Activated naive CD8-positive, alpha-beta T cell treated with anti-CD3 and anti-CD28 coated beads, Interleukin-2, amount 50 U/mL, for 24 hours (primary cell): Measurements from ENCODE around the gene LACC1.

Experiments used
- ATAC-seq: fragments of 150-1000 bp; cut with Tn5 transposase; one replicate; pipeline ENCODE4 v1.10.0; 2021
- DNase-seq: peaks from one replicate; pipeline ENCODE4 v3.0.0; 2021
- H3K27ac Mint-ChIP-seq: one replicate; pipeline ENCODE4 v1.8.0; 2021; ENCODE audit warnings: mild to moderate bottlenecking, mixed read lengths
- H3K27me3 Mint-ChIP-seq: one replicate; pipeline ENCODE4 v1.8.0; 2021; ENCODE audit warnings: mixed read lengths
- H3K36me3 Mint-ChIP-seq: one replicate; pipeline ENCODE4 v1.8.0; 2021; ENCODE audit warnings: low read depth, mixed read lengths
- H3K4me1 Mint-ChIP-seq: one replicate; pipeline ENCODE4 v1.8.0; 2021; ENCODE audit warnings: mixed read lengths
- H3K4me3 Mint-ChIP-seq: one replicate; pipeline ENCODE4 v1.8.0; 2021; ENCODE audit warnings: mild to moderate bottlenecking, moderate library complexity, mixed read lengths
- H3K9me3 Mint-ChIP-seq: one replicate; pipeline ENCODE4 v1.8.0; 2021; ENCODE audit warnings: mixed read lengths

LACC1 gene

DNA sequence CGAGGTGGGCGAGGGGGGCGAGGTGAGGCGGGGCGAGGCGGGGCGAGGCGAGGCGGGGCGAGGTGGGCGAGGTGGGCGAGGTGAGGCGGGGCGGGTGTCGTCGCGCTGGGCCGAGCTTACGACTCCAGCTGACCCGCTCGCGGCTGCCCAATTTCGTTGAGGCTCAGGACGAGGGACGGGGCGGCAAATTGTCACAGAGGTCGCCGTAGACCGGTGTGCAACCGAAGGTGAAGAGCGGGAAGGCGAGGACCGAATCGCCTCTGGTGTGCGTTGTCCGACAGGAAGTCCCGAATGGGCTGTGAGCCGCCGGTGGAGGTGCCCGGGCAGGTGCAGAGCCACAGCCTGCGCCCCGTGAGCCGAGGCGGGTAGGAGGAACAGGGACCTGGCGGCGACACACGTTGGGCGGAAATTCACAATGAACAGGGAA, at the start of gene LACC1:
LACC1 (plus strand) TSS at position 150 of the 427 bp plus-strand sequence. CDS start 1,082 bp downstream, outside the sequence.
- H3K9me3 Mint-ChIP-seq = no peaks in the 10 kb centered on the region
- DNase-seq = no peak
- peak within 1 kb of the TSS; percentile 84 for H3K4me3 Mint-ChIP-seq

DNA sequence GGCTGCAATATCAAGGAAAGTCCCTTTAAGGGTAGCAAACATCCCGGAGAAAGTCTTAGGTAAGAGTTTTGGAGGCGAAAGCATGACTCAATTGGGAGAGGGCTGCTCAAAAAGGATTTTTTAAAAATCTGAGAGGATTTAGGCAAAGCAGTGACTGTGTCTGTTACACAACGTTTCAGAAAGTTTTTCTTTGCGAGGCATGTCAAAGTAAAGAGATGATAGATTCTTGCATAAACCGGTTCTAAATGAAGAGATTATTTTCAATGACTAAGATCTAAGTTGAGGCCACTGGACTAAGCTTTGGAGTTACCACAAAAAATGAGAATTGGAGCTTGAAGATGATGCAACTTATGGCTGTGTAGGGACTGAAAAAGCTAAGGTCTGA, 49.2 kb upstream of the LACC1 start:
- Mint-ChIP-seq H3K36me3 (no peaks in the 10 kb centered on the region), H3K4me3 (no peak overlapping the region), H3K9me3 (no peaks in the 10 kb centered on the region), H3K4me1 (no peaks in the 10 kb centered on the region), H3K27me3 (peaks cover 5% of the 10 kb centered on the region), H3K27ac (no peak overlapping the region)
- no peak for ATAC-seq
- DNase-seq = no peak

More for the DNA sequence above, at the start of gene LACC1:
- Mint-ChIP-seq H3K4me1 (peaks cover 25% of the 10 kb centered on the region), H3K27ac (peak within 1 kb of the TSS; percentile 86), H3K36me3 (no peaks in the 10 kb centered on the region), H3K27me3 (peaks cover 16% of the 10 kb centered on the region)
- peak; percentile 33 for ATAC-seq

DNA sequence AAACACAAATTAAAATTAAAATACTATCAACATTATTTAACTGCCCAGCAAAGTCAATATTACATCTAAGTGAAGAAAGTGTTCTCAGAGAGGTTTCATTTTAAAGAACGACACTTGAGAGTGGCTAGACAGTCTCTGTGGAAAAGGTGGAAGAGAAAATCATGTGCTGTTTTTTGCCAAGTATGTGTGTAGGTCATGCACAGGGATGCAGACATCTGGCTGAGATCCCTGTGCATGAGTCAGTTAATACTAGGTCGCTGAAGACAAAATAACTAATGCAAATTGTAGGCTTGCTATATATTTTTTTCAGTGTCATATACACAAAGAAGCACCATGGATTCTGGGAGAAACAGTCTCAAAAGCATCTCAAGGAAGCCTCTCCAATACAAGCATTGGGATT, 48.6 kb upstream of the LACC1 start:
- H3K27me3 Mint-ChIP-seq = peaks cover 3% of the 10 kb centered on the region
- H3K4me1 Mint-ChIP-seq = no peaks in the 10 kb centered on the region
- no peak for ATAC-seq
- no peak overlapping the region for H3K4me3 Mint-ChIP-seq
- no peak overlapping the region for H3K27ac Mint-ChIP-seq
- H3K36me3 Mint-ChIP-seq = no peaks in the 10 kb centered on the region
- no peak for DNase-seq
- H3K9me3 Mint-ChIP-seq = no peaks in the 10 kb centered on the region

DNA sequence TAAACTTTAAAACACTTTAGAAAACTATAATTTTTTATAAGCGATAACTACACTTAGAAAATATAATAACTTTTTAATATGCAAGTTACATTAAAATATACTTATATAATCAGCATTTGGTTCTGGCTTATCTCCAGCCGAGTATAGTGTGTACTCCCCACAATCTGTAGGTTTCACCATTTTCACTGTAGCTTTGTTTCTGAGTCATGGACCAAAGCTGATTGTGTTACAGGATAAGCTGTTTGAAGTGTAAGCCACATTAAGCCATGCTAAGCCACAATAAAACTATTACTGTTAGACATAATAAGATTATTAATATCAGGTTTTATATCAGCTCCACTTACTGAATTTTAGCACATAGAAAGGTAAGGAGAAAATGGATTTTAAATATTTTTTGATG, 44.0 kb upstream of the LACC1 start:
- Mint-ChIP-seq H3K36me3 (no peaks in the 10 kb centered on the region), H3K4me3 (no peak overlapping the region), H3K27ac (no peak overlapping the region), H3K9me3 (no peaks in the 10 kb centered on the region), H3K4me1 (no peaks in the 10 kb centered on the region), H3K27me3 (peaks cover 2% of the 10 kb centered on the region)
- DNase-seq (no peak), ATAC-seq (no peak)

DNA sequence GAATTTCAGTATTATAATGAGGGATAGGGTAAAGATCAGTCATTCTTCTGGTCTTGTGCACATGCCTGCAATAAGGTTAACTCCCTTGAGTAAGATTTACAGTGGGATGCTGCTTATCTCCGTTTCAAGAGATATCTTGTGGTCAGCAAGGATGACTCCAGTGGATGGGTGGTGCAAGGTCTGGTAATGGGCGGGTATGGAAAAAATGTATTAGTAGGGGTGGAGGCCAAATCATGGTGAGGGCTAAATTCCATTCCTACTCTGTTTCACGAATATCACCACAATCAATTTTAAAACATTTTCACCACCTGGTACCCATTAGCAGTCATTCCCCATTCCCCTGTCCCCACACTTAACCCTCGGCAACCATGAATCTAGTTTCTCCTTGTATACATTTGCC, 40.8 kb upstream of the LACC1 start:
- peaks cover 6% of the 10 kb centered on the region for H3K9me3 Mint-ChIP-seq
- H3K36me3 Mint-ChIP-seq = no peaks in the 10 kb centered on the region
- no peak overlapping the region for H3K4me3 Mint-ChIP-seq
- no peak overlapping the region for H3K27ac Mint-ChIP-seq
- no peak for DNase-seq
- ATAC-seq = no peak
- no peaks in the 10 kb centered on the region for H3K27me3 Mint-ChIP-seq
- H3K4me1 Mint-ChIP-seq = no peaks in the 10 kb centered on the region

DNA sequence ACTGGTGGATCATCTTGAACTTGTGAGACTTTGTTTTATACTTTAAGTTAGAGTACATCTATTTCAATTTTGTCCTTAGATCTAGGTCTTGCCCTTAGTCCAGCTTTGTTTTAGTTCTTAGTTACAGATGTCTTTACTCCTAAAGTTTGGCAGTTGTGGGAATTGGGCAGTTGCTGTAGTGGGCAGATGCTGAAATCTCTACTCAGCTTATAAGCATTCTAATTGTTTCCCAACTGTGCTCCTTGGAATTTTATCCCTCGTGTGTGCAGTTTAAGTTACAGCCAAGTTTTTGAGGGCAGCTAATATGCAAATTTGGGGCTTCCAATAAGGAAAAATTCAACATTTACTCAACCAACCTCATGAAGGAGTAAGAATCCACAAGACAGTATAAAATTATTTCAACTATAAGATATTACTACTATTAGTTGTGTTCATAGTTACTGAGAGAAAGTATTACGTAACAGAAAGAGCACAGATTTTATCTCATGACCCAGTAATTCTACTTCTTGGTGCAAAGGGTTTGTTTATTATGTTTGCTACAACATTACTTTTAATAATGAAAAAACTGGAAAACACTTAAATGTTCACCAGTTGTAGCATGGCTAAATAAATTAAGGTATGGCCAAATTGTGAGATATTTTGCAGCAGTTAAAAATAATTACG, 33.1 kb upstream of the LACC1 start:
- H3K9me3 Mint-ChIP-seq = peaks cover 18% of the 10 kb centered on the region
- no peak overlapping the region for H3K27ac Mint-ChIP-seq
- DNase-seq = no peak
- no peak for ATAC-seq
- H3K27me3 Mint-ChIP-seq = no peaks in the 10 kb centered on the region
- H3K36me3 Mint-ChIP-seq = peaks cover 21% of the 10 kb centered on the region
- H3K4me3 Mint-ChIP-seq = no peak overlapping the region
- no peaks in the 10 kb centered on the region for H3K4me1 Mint-ChIP-seq

DNA sequence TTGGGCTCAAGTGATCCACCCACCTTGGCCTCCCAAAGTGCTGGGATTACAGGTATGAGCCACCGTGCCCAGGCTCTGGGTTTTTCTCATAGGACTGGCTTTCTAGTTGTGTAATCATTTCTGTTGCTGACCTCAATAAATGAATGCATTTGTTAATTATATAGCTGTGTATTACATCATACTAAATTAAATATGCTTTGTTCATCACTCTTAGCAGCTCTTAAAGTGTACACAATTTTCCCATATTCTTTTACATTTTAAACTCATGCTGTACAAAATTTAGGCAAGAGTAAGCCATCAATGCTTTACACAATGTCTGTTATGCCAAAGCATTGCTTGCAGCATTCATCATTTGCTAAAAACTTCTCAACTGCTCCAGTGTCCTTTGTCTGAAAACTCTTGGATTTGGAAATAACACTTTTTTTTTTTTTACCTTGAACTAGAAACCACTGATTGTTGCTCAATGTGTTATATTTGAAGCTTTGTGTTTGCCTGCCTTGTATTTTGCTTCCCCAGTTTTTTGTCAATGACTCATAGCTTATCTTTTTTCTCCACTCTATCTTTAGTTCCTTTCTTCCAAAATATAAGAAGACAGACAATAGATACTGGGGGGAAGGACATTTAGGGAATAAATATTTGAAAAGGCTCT, 31.6 kb upstream of the LACC1 start:
- Mint-ChIP-seq H3K27me3 (no peaks in the 10 kb centered on the region), H3K4me3 (no peak overlapping the region), H3K27ac (no peak overlapping the region), H3K9me3 (peaks cover 33% of the 10 kb centered on the region), H3K36me3 (peaks cover 34% of the 10 kb centered on the region), H3K4me1 (no peaks in the 10 kb centered on the region)
- DNase-seq (no peak), ATAC-seq (no peak)

DNA sequence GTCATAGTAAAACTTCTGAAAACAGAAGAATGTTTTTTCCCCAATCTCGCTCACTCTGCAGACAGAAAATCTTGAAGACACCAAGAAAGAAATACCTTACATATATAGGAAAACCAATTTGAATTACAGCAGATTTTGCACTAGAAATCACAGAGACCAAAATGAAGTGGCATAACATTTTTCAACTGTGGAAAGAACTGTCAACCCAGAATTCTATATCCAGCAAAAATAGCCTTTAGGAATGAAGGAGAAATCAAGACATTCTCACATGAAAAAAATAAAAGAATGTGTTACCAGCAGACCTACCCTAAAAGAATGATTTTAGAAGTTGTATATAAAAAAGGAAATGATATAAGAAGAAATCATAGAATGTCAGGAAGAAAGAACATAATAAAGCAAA, 28.8 kb upstream of the LACC1 start:
- H3K9me3 Mint-ChIP-seq = peaks cover 56% of the 10 kb centered on the region

DNA sequence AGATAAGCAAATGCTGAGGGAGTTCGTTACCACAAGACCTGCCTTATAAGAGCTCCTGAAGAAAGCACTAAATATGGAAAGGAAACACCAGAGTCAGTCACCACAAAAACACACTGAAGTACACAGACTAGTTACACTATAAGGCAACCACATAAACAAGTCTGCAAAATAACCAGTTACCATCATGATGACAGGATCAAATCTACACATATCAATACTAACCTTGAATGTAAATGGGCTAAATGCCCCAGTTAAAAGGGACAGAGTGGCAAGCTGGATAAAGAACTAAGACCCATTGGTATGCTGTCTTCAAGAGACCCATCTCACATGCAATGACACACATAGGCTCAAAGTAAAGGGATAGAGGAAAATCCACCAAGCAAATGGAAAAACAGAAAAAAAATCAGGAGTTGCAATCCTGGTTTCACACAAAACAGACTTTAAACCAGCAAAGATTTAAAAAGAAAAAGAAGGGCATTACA, 26.7 kb upstream of the LACC1 start:
- Mint-ChIP-seq H3K27me3 (no peaks in the 10 kb centered on the region), H3K4me1 (no peaks in the 10 kb centered on the region), H3K27ac (no peak overlapping the region), H3K36me3 (peaks cover 48% of the 10 kb centered on the region), H3K9me3 (peaks cover 56% of the 10 kb centered on the region), H3K4me3 (no peak overlapping the region)
- ATAC-seq (no peak), DNase-seq (no peak)

More for the DNA sequence above, 28.8 kb upstream of the LACC1 start:
- Mint-ChIP-seq H3K4me3 (no peak overlapping the region), H3K27ac (no peak overlapping the region), H3K36me3 (peaks cover 48% of the 10 kb centered on the region), H3K27me3 (no peaks in the 10 kb centered on the region), H3K4me1 (no peaks in the 10 kb centered on the region)
- no peak for DNase-seq
- ATAC-seq = no peak

DNA sequence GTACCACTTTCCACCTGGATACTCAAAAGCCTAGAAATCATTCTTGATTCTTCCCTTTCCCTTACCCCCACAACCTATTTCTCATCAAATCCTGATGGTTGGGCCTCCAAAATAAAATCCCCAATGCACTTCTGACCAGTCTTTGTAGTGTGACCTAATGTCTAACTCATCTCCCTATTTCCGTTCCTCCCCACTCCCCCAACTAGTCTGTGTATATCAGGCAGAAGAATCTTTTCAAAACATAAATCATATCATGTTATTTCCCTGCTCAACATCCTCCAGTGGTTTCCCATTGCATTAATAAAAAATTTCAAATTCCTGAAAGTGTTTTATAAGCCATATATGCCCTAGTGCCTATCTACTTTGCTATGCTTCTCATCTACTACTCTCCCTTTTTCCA, 17.8 kb upstream of the LACC1 start:
- H3K4me1 Mint-ChIP-seq = no peaks in the 10 kb centered on the region
- H3K4me3 Mint-ChIP-seq = no peak overlapping the region
- no peaks in the 10 kb centered on the region for H3K36me3 Mint-ChIP-seq
- no peaks in the 10 kb centered on the region for H3K9me3 Mint-ChIP-seq
- H3K27ac Mint-ChIP-seq = no peak overlapping the region
- DNase-seq (no peak), ATAC-seq (no peak)
- H3K27me3 Mint-ChIP-seq = no peaks in the 10 kb centered on the region

DNA sequence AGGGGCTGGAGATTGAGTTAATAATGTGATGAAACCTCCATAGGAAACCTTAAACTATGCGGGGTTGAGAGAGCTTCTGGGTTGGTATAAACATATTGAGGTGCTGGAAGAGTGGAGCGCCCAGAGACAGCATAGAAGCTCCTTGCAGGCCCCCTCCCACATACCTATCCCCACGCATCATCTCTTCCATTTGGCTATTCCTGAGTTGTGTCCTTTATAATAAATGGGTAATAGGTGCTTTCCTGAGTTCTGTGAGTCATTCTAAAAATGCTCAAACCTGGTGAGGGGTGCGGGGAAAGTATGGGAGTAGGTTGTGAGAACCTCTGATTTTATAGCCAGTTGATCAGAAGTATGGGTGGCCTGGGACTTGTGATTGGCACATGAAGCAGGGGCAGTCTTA, 14.8 kb upstream of the LACC1 start:
- Mint-ChIP-seq H3K9me3 (no peaks in the 10 kb centered on the region), H3K27me3 (no peaks in the 10 kb centered on the region), H3K27ac (no peak overlapping the region), H3K36me3 (no peaks in the 10 kb centered on the region), H3K4me3 (no peak overlapping the region), H3K4me1 (no peaks in the 10 kb centered on the region)
- DNase-seq (no peak), ATAC-seq (no peak)

DNA sequence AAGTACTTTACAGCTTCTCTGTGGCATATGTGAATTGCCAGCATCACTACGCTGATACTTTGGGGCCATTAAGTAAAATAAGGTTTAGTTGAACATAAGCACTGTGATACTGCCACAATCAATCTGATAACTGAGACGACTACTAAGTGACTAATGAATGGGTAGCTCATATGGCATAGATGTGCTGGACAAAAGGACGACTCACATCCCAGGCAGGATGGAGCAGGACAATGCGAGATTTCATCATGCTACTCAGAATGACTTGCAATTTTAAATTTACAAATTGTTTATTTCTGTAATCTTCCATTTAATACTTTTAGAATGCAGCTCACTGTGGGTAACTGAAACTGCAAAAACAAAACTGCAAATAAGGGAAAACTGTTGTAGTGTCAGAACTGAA, 13.8 kb upstream of the LACC1 start:
- Mint-ChIP-seq H3K9me3 (no peaks in the 10 kb centered on the region), H3K36me3 (no peaks in the 10 kb centered on the region), H3K4me3 (no peak overlapping the region), H3K27me3 (no peaks in the 10 kb centered on the region), H3K27ac (no peak overlapping the region), H3K4me1 (no peaks in the 10 kb centered on the region)
- DNase-seq (no peak), ATAC-seq (no peak)

DNA sequence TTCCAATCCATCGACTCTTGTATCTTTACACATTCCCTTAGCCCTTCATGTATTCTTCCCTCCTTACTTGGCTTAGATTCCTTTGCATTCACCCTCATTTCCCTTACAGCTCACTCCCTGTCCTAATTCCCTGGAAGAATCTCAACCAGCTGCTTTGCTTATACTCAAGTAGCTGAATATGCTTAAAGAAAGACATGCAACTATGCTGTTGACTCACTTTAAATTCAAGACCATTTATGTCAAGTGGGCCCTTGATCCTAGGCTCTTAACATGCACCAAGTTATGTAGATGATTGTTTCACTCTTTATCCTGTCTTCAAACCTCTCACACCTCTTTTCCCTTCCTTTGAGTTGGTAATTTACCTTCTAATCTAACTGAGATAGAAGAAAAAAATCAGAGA, 7.5 kb upstream of the LACC1 start:
- Mint-ChIP-seq H3K9me3 (no peaks in the 10 kb centered on the region), H3K27ac (no peak overlapping the region), H3K4me3 (no peak overlapping the region), H3K4me1 (peaks cover 2% of the 10 kb centered on the region), H3K27me3 (no peaks in the 10 kb centered on the region), H3K36me3 (no peaks in the 10 kb centered on the region)
- DNase-seq (no peak), ATAC-seq (no peak)

DNA sequence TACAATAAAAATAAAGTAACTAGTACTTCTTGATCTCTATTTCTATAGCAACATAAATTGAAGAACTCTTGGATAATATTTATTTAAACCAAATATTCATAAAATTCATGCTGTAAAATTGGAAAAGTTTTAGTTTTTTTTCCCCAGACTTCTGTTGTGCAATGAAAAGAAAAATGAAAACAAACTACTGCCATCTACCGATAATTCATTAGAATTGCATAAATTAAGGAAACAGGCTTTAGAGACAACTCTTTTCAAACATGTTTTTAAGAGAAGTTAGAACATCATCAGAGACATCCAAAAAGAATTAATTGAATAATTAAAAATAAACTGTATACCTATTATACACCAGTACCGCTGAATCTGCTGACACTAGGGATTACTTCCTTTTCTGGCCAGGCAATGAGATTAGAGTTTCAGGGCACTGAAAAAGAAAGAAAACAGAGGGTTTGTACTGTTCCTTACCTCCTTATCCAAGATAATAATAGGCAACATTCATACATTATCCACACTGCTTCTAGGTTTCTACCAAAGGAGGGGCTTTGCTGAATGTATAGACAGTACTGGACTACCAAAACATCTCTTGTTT, 5.1 kb upstream of the LACC1 start:
- Mint-ChIP-seq H3K27ac (no peak overlapping the region), H3K9me3 (no peaks in the 10 kb centered on the region), H3K27me3 (no peaks in the 10 kb centered on the region), H3K4me3 (no peak overlapping the region), H3K4me1 (peaks cover 19% of the 10 kb centered on the region), H3K36me3 (no peaks in the 10 kb centered on the region)
- DNase-seq = no peak
- ATAC-seq = no peak

DNA sequence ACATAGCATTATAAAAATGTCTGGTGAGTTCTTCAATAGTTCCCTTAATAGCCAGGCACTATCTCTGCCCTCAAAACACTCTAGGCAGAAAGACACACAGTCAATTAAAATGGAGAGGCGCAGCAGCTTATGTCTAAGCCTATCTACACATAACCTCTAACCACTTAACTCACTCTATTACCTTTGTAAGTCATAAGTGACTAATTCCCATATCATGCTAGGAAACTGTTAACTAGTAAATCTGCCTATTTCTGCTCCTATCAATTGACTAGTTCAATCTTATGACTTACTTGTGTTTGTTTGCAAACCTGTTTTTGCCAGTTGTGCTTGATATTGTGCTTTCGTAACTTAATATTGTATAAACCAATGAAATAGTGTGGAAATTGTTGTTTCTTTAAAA, 3.3 kb upstream of the LACC1 start:
- Mint-ChIP-seq H3K4me3 (no peak overlapping the region), H3K27ac (no peak overlapping the region), H3K27me3 (peaks cover 12% of the 10 kb centered on the region), H3K36me3 (no peaks in the 10 kb centered on the region), H3K4me1 (peaks cover 25% of the 10 kb centered on the region), H3K9me3 (no peaks in the 10 kb centered on the region)
- DNase-seq (no peak), ATAC-seq (no peak)
